NCI-H460 (cell line): ENCODE data around the gene LCN1. TPM values are rescaled to one million over a fixed set of nuclear protein-coding genes. Genes with fewer than 3 reads are reported as not detected.

Experiments
- DNase-seq: peaks from one replicate; pipeline ENCODE4 v3.0.0-alpha.2; 2016; ENCODE audit warnings: low read depth; ENCODE audit errors: extremely low read depth
- total RNA-seq: library from RNA; depleted of rRNA; stranded (reverse); fragments of >200 nt; shearing (Covaris generic); gene quantifications from 2 replicates; pipeline ENCODE4 v1.2.3, GENCODE V29; 2014

The LCN1 gene
- total RNA-seq, 1 experiment from 2014 or later = 30.3 TPM

DNA sequence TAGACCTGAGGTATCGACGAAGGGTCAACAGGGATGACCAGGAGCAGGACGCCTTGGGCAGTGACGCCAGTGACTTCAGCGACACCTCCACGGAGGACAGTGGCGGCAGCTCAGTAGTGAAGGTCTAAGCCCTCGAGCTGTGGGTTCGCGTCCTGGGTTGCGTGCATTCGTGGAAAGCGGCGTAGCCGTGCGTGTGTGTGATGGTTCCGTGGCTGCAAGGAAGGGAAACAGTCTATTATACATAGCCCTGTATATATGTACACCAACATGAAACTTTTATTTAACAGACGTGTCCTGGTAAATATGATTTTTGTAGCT is 33.3 kb upstream of the LCN1 start:
- no peak for DNase-seq

DNA sequence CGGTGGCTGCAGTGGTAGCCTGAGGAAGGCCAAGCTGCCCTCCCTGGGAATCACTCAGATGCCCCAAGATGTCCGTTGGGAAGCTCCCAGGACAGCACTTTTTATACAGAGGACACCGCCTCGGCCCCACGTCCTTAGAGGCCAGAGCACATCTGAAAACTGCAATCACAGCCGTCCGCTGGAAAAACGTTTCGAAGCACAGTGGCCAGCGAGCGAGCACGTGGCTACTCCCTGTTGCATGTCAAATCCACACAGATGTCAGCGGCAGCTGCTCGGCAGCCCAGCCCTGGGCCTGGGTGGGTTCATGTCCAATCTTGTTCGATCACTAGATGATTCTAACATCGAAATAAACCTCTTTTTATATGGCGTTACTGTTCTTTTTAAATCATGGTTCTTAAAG is 32.7 kb upstream of the LCN1 start:
- no peak for DNase-seq

- DNase-seq = no peak
These were observed 31.9 kb upstream of the LCN1 start for GRCh38 chr9:135489188-135489906.

- no peak for DNase-seq
These were observed 30.9 kb upstream of the LCN1 start for GRCh38 chr9:135490166-135490870.

GRCh38 chr9:135490980-135491464 is 30.2 kb upstream of the LCN1 start:
- DNase-seq = no peak

- no peak for DNase-seq
These were observed 29.5 kb upstream of the LCN1 start for GRCh38 chr9:135491764-135492163.

GRCh38 chr9:135492886-135493669 is 28.2 kb upstream of the LCN1 start:
- DNase-seq = no peak

GRCh38 chr9:135494791-135495559 is 26.3 kb upstream of the LCN1 start:
- no peak for DNase-seq

DNA sequence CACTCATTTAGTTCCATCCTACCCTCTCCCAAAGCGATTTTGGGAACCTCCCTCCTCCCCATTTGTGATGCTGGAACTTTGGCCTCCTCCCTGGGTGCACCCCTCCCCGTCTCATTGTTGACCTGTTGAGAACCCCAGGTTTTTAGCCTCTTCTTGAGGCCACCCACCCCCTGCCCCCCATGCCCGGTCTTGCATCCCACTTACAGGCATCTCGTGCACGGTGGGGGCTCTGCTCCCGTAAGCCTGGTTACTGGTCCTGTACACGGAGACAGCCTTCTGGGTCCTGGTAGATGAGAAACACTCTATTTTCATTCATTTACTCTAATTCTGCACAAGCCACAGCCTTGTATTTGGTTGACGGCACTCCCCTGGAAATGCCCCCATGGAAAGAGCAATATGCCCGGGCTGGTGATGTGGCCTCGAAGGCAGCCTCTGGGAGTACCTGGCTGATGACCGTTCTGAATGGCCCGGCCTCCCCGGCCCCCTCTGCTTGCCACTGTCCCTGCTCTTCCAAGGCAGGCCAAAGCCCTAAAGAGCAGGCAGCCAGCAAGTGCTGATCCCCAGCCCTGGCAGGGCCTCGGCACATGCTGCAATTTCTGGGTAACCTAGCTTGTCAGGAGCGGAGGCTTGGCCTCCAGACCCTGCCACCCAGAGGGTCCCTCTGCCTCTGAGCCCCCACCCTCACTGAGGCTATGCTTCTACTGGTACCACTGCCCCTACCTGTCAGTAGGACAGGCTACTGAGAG is 22.7 kb upstream of the LCN1 start:
- no peak for DNase-seq

GRCh38 chr9:135499326-135500070 is 21.7 kb upstream of the LCN1 start:
- DNase-seq = peak; percentile 83

GRCh38 chr9:135500071-135500524 is 21.1 kb upstream of the LCN1 start:
- no peak for DNase-seq

GRCh38 chr9:135500525-135501260 is 20.5 kb upstream of the LCN1 start, which contains the start of gene MRPS2:
Gene MRPS2 (plus strand): TSS chr9:135500682. CDS start chr9:135500711, 29 bp downstream.
- peak; percentile 86 for DNase-seq

DNA sequence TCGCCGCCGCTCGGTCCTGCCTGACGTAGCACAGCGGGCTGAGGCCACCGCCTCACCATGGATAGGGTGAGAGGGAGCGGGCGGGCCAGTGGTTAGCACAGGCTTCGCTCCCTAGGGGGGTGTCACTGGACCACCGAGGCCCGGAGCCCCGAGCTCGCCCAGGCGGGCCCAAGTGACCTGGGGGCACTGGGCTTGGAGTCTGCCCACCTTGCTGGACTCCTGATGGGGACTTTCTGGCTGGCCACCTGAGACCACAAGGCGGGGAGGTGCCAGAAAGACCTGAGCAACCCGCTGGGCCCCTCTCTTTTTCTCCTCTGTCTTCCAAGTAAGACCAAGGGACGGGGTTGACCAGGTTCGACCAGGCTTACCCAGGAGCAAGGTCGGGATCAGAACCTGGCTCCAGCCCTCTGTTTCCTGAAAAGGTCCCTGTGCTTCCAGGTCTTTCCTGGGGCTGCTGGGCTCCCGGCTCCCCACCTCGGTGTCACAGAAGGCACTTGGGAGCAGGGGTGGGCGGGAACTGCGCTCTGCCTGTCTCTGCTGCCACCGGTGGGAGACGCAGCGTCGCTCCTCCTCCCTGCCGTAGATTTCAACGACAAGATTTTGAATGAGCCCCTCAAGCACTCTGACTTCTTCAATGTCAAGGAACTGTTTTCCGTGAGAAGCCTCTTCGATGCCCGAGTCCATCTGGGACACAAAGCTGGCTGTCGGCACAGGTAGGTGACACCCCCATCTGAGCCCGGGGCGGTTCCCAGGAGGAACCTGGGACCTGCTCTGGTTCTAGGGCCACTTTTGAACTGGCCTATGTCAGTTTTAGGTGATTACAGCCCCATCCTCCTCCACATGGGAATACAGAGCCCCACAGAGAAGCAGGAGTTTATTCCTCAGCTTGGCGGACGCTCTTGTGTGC is 19.7 kb upstream of the LCN1 start:
- no peak for DNase-seq

DNA sequence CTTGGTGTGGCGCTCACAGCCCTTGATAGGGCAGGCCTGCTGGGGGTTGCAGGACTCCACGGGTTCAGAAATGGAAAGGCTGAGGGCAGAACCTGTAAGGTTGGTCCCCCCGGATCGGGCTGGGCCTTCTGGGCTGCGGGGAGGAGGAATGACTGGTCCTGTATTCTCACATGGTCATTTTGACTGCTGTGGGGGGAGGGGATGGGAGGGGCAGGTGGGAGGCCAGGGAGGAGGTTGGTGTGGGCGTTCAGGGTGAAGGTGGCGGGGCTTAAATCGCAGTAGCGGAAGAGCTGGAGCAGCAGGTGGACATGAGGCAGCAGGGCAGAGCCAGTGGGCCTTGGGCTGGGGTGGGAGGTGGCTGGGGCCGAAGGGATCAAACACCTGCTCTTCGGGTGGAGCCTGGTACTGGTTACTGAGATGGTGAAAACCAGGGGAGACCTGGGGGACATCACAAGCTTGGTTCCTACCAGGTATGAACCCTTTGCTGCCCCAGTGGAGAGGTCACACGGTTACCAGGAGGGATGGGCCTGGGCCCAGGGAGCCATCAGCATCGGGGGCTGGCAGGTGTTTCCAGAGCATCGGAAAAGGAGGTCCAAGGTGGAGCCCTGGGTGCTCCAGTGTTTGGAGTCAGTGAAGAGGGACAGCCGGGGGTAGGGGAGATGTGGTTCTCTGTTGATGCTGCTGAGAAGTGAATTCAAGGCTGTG is 18.9 kb upstream of the LCN1 start:
- no peak for DNase-seq

DNA sequence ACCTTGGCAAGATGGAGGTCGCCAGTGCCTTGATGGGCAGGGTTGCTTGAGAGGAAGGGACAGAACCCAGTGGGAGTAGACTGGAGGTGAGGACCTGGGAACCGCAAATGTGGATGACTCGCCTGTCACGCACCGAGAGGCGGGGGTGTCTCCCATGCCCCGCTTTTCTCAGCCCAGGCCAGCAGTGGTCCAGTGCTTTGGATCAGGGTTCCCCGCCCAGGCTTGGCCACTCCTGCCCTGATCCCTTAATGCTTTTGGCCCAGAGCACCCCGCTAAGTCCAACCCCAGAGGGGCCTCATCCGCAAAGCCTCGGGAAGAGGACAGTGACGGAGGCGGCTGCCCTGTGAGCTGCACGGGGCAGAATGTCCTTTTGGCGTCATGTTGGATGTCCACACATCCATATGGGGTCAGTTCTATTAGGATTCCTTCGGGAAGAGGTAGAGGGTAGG is 18.3 kb upstream of the LCN1 start:
- no peak for DNase-seq

- no peak for DNase-seq
These were observed 17.6 kb upstream of the LCN1 start for GRCh38 chr9:135503371-135504261.
